Left lobe of liver (tissue), 1 donor: ENCODE data around the gene SCN1A. TPM values are rescaled to one million over a fixed set of nuclear protein-coding genes. Genes with fewer than 3 reads are reported as not detected.

Experiments
- total RNA-seq: library from RNA; stranded (reverse); gene quantifications from one replicate; pipeline ENCODE4 v1.2.1, GENCODE V29; 2021
- donor health status: DM: no; HTN: yes; CAD: no.

Gene SCN1A
- total RNA-seq, 1 donor from 2014 or later = 0.13 TPM

Other genes starting within 250 kb of the SCN1A start
- gene TTC21B, start 174.2 kb downstream of the SCN1A start, total RNA-seq = 6.2 TPM
- 2.2 TPM for gene SCN9A, start 247.9 kb upstream of the SCN1A start, total RNA-seq